ENCODE results near the gene MATN3.

Gene MATN3

DNA sequence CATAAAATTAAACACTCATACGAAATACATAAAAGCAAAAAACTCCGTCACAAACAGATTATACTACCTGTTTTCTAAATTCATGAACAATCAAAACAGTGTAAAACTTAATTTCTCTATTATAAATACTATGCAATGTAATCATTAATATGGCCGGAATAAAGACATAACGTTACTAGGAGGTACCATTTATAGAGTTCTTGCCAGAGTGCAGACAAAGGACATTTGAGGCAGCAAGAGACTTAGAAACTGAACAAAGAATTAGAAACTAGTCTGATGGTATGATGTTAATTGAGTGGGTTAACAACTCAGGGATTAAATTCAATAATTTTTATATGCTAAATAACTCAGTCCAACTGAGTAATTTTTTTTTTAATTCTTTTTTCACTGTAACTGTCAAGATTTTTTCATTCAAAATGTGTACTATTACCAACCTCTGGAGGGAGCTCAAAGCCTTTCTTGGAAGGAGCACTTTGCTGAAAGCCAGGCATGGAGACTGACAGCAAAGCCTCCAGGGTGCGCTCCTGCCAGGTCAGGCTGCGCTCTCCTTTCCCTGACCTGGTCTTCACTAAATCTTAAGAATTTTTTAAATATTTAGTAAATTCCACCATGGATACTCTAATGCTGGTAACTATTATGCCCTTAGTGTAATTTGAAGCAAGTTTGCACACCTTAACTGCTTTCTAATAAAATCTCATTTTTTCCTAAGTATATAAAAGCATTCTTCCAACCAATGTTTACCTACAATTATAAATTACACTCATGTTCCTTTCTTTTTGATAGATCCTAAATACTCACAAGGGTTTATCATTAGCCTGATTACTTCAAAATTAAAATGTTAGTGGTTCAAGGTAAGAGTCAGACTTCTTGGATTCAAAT, 56.7 kb downstream of the MATN3 start:
- TF ChIP-seq, protein P1, sequence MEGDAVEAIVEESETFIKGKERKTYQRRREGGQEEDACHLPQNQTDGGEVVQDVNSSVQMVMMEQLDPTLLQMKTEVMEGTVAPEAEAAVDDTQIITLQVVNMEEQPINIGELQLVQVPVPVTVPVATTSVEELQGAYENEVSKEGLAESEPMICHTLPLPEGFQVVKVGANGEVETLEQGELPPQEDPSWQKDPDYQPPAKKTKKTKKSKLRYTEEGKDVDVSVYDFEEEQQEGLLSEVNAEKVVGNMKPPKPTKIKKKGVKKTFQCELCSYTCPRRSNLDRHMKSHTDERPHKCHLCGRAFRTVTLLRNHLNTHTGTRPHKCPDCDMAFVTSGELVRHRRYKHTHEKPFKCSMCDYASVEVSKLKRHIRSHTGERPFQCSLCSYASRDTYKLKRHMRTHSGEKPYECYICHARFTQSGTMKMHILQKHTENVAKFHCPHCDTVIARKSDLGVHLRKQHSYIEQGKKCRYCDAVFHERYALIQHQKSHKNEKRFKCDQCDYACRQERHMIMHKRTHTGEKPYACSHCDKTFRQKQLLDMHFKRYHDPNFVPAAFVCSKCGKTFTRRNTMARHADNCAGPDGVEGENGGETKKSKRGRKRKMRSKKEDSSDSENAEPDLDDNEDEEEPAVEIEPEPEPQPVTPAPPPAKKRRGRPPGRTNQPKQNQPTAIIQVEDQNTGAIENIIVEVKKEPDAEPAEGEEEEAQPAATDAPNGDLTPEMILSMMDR (conservative IDR thresholded peaks at IDR 0.05; ENCODE audit: low read depth, low read length) = peak; percentile 94
- peak; percentile 91 for DNase-seq (ENCODE audit: low read depth)
- H3K4me3 ChIP-seq (ENCODE audit: low read depth, low read length) = no peak overlapping the region

DNA sequence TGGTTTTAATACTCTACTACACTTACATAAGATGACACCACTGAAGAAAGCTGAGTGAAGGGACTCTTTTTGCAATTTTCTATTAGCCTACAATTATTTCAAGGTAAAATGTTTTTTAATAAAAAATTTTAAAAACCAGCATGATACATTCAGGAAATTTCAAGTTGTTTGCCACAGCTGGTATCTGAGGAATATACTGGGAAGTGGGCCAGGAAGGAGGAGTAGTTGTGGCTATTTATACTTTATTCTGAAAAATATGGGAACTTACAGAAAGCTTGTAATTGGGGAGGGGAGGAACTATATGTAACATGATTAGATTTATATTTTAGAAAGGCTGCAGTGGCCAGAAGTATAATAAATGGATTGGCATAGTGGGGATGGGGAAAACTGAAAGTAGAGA, 63.4 kb downstream of the MATN3 start:
- peak; percentile 70 for DNase-seq (ENCODE audit: low read depth)
- H3K4me3 ChIP-seq (ENCODE audit: low read depth, low read length) = no peak overlapping the region
- TF ChIP-seq, protein P1 (conservative IDR thresholded peaks at IDR 0.05; ENCODE audit: low read depth, low read length) = no peak

GRCh38 chr2:19947184-19947940, 65.1 kb downstream of the MATN3 start:
- DNase-seq (ENCODE audit: low read depth) = peak; percentile 7
- H3K4me3 ChIP-seq (ENCODE audit: low read depth, low read length) = no peak overlapping the region
- TF ChIP-seq, protein P1 (conservative IDR thresholded peaks at IDR 0.05; ENCODE audit: low read depth, low read length) = no peak

- TF ChIP-seq, protein P1 (conservative IDR thresholded peaks at IDR 0.05; ENCODE audit: low read depth, low read length) = no peak
- no peak overlapping the region for H3K4me3 ChIP-seq (ENCODE audit: low read depth, low read length)
- DNase-seq (ENCODE audit: low read depth) = no peak
These were observed 68.1 kb downstream of the MATN3 start for GRCh38 chr2:19944205-19944845.

GRCh38 chr2:19943189-19943588, 69.3 kb downstream of the MATN3 start:
- H3K4me3 ChIP-seq (ENCODE audit: low read depth, low read length) = no peak overlapping the region
- TF ChIP-seq, protein P1 (conservative IDR thresholded peaks at IDR 0.05; ENCODE audit: low read depth, low read length) = no peak
- DNase-seq (ENCODE audit: low read depth) = no peak

DNA sequence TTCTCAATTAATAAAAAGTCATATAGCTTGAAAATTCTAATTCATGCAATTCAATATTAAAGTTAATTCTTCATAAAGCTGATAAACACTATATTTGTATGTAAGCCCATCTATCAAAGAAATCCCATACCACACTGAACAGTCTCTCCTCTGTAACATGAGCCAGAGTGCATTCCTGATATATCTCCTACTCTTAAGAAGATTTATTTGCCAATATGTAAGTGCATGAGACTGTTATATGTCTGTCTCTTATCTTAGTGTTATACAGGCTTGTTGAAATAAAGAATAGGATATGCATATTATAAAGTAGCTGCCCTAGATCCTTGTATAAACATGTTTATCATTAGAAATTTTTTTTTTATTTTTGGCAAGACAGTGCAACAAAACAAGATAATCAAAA, 70.3 kb downstream of the MATN3 start:
- TF ChIP-seq, protein P1 (conservative IDR thresholded peaks at IDR 0.05; ENCODE audit: low read depth, low read length) = no peak
- DNase-seq (ENCODE audit: low read depth) = peak; percentile 38
- no peak overlapping the region for H3K4me3 ChIP-seq (ENCODE audit: low read depth, low read length)
